ENCODE measurements around the gene ZNF780A. TPM values are rescaled to one million over a fixed set of nuclear protein-coding genes. Genes with fewer than 3 reads are reported as not detected.

ZNF780A gene
- total and polyA plus RNA-seq, 2 of the 13 experiments (the other 11 are each of a cell fraction or from before 2014, with no cell fraction given), result 13.5 to 22.7 TPM

- H3K4me1 ChIP-seq (ENCODE audit: insufficient read depth, low read length), result no peaks in the 10 kb centered on the region
- no peak overlapping the region for H2AFZ ChIP-seq (ENCODE audit: low read length)
- BruUV-seq (replicated peaks), result no TSS peak
- intact Hi-C loops (cut with micrococcal nuclease; ENCODE audit: unreplicated experiment), result no loop called here
- H3K79me2 ChIP-seq (ENCODE audit: insufficient read depth, low read length), result no peaks in the 10 kb centered on the region
- no peak overlapping the region for H3K4me2 ChIP-seq (ENCODE audit: low read depth, low read length)
- DNase-seq (ENCODE audit: low spot score), result no peak
- no peaks in the 10 kb centered on the region for H3K36me3 ChIP-seq (replicated peaks in 1 of 2; ENCODE audit: control insufficient read depth in 1 of 2, insufficient read depth in 2 of 2, low read length in 2 of 2)
- H4K20me1 ChIP-seq (ENCODE audit: insufficient read depth, low read length), result no peaks in the 10 kb centered on the region
- no peak overlapping the region for H3K9ac ChIP-seq (ENCODE audit: insufficient read depth, low read depth, low read length)
- H3K27me3 ChIP-seq (ENCODE audit: control insufficient read depth in 1 of 2, insufficient read depth in 2 of 2, low read length in 2 of 2), result no peaks in the 10 kb centered on the region; a peak in 1 of 5 replicates
- POLR2A ChIA-PET, result no interaction called here
- FAIRE-seq, result no peak
- H3K27ac ChIP-seq (ENCODE audit: extremely low read length, insufficient read depth, low read length), result no peak overlapping the region
- no peak for ATAC-seq
- H3K9me3 ChIP-seq (ENCODE audit: low read length), result no peaks in the 10 kb centered on the region
- CTCF ChIA-PET (ENCODE audit: low intra/inter-chr PET ratio, low total read pairs), result no interaction called here
- no peak for TF ChIP-seq TFE3 (CRISPR knock-in tag; IDR thresholded peaks at IDR 0.05)
- TF ChIP-seq, protein P1, sequence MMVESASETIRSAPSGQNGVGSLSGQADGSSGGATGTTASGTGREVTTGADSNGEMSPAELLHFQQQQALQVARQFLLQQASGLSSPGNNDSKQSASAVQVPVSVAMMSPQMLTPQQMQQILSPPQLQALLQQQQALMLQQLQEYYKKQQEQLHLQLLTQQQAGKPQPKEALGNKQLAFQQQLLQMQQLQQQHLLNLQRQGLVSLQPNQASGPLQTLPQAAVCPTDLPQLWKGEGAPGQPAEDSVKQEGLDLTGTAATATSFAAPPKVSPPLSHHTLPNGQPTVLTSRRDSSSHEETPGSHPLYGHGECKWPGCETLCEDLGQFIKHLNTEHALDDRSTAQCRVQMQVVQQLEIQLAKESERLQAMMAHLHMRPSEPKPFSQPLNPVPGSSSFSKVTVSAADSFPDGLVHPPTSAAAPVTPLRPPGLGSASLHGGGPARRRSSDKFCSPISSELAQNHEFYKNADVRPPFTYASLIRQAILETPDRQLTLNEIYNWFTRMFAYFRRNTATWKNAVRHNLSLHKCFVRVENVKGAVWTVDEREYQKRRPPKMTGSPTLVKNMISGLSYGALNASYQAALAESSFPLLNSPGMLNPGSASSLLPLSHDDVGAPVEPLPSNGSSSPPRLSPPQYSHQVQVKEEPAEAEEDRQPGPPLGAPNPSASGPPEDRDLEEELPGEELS (CRISPR knock-in tag; IDR thresholded peaks at IDR 0.05), result no peak
- TF ChIP-seq ZNF451 (CRISPR knock-in tag; IDR thresholded peaks at IDR 0.05), result no peak
- no peak for TF ChIP-seq TEAD3 (CRISPR knock-in tag; optimal IDR thresholded peaks at IDR 0.05; ENCODE audit: borderline replicate concordance)
- TF ChIP-seq ZNF124 (CRISPR knock-in tag; IDR thresholded peaks at IDR 0.05), result no peak
- TF ChIP-seq, protein P2, sequence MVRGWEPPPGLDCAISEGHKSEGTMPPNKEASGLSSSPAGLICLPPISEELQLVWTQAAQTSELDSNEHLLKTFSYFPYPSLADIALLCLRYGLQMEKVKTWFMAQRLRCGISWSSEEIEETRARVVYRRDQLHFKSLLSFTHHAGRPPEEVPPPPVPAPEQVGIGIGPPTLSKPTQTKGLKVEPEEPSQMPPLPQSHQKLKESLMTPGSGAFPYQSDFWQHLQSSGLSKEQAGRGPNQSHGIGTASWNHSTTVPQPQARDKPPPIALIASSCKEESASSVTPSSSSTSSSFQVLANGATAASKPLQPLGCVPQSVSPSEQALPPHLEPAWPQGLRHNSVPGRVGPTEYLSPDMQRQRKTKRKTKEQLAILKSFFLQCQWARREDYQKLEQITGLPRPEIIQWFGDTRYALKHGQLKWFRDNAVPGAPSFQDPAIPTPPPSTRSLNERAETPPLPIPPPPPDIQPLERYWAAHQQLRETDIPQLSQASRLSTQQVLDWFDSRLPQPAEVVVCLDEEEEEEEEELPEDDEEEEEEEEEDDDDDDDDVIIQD (CRISPR knock-in tag; IDR thresholded peaks at IDR 0.05; ENCODE audit: low read depth), result no peak
- no peak for TF ChIP-seq MAFG (CRISPR knock-in tag; IDR thresholded peaks at IDR 0.05)
- TF ChIP-seq ZNF543 (CRISPR knock-in tag; IDR thresholded peaks at IDR 0.05), result no peak
- no peak for TF ChIP-seq TBP (CRISPR knock-in tag; IDR thresholded peaks at IDR 0.05)
- no peak for TF ChIP-seq ZNF619 (CRISPR knock-in tag; IDR thresholded peaks at IDR 0.05)
- no peak for TF ChIP-seq HHEX (CRISPR knock-in tag; IDR thresholded peaks at IDR 0.05)
- no peak for TF ChIP-seq ZEB1 (IDR thresholded peaks at IDR 0.05; ENCODE audit: insufficient replicate concordance, low read depth)
- TF ChIP-seq, protein P3, sequence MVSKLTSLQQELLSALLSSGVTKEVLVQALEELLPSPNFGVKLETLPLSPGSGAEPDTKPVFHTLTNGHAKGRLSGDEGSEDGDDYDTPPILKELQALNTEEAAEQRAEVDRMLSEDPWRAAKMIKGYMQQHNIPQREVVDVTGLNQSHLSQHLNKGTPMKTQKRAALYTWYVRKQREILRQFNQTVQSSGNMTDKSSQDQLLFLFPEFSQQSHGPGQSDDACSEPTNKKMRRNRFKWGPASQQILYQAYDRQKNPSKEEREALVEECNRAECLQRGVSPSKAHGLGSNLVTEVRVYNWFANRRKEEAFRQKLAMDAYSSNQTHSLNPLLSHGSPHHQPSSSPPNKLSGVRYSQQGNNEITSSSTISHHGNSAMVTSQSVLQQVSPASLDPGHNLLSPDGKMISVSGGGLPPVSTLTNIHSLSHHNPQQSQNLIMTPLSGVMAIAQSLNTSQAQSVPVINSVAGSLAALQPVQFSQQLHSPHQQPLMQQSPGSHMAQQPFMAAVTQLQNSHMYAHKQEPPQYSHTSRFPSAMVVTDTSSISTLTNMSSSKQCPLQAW (CRISPR knock-in tag; IDR thresholded peaks at IDR 0.05), result no peak
- TF ChIP-seq ERF (CRISPR knock-in tag; IDR thresholded peaks at IDR 0.05), result no peak
- TF ChIP-seq PHB2 (IDR thresholded peaks at IDR 0.05; ENCODE audit: partially characterized antibody), result no peak
- TF ChIP-seq ZNF780A (CRISPR knock-in tag; IDR thresholded peaks at IDR 0.05), result no peak
- TF ChIP-seq ZKSCAN5 (CRISPR knock-in tag; IDR thresholded peaks at IDR 0.05), result no peak
- TF ChIP-seq ADNP (CRISPR knock-in tag; IDR thresholded peaks at IDR 0.05), result no peak
- no peak for TF ChIP-seq ZNF598 (CRISPR knock-in tag; IDR thresholded peaks at IDR 0.05; ENCODE audit: borderline replicate concordance)
- in situ Hi-C loops (cut with HindIII; ENCODE audit: extremely low pct_ligation_motif_present, low pct_unique_long_range_greater_than_20kb), result no loop called here
- no peak overlapping the region for H3K4me3 ChIP-seq (replicated peaks in 1 of 3; ENCODE audit: insufficient read depth in 1 of 3, low read depth in 2 of 3, low read length in 3 of 3)
- 11% methylated on average over 1 of the region's 1 CpG for WGBS (ENCODE audit: low lambda C conversion rate)
Observed at GRCh38 chr19:40101813-40102212, 11.1 kb upstream of the ZNF780A start.
